Dermis blood vessel endothelial cell (primary cell): ENCODE results near the gene ENG. TPM values are rescaled to one million over a fixed set of nuclear protein-coding genes. Genes with fewer than 3 reads are reported as not detected.

ENCODE experiments used
- DNase-seq: peaks from one replicate; pipeline ENCODE4 v3.0.0; 2010
- total RNA-seq: library from RNA; depleted of rRNA; stranded (reverse); fragments of >200 nt; gene quantifications from 2 replicates; pipeline ENCODE4 v1.2.3, GENCODE V29; 2014

ENG gene
- total RNA-seq, 1 donor from 2014 or later: 84.2 TPM

GRCh38 chr9:127812936-127813675 lies 41.4 kb downstream of the ENG start:
- no peak for DNase-seq

- no peak for DNase-seq
These were observed 42.4 kb downstream of the ENG start for GRCh38 chr9:127812011-127812410.

- no peak for DNase-seq
These were observed 43.9 kb downstream of the ENG start for GRCh38 chr9:127810378-127811187.

- DNase-seq: no peak
These were observed 44.7 kb downstream of the ENG start for GRCh38 chr9:127809540-127810377.

GRCh38 chr9:127809002-127809539 lies 45.4 kb downstream of the ENG start:
- DNase-seq: no peak

- DNase-seq: no peak
These were observed 46.0 kb downstream of the ENG start for GRCh38 chr9:127808347-127809001.

GRCh38 chr9:127806871-127807270 lies 47.6 kb downstream of the ENG start:
- DNase-seq: no peak

GRCh38 chr9:127805620-127806019 lies 48.8 kb downstream of the ENG start:
- DNase-seq: peak; percentile 78

GRCh38 chr9:127803507-127804352 lies 50.7 kb downstream of the ENG start:
- no peak for DNase-seq

- DNase-seq: peak; percentile 89
These were observed 51.6 kb downstream of the ENG start, which contains the start of gene FPGS for GRCh38 chr9:127802576-127803443. Gene FPGS, plus strand, starts transcription at chr9:127802882. Its CDS starts 43 bp downstream, at chr9:127802925.

- no peak for DNase-seq
These were observed 52.4 kb downstream of the ENG start for GRCh38 chr9:127801955-127802575.

GRCh38 chr9:127796852-127797370 lies 57.5 kb downstream of the ENG start:
- DNase-seq: peak; percentile 36

- peak; percentile 38 for DNase-seq
These were observed 58.1 kb downstream of the ENG start for GRCh38 chr9:127796225-127796813.

- DNase-seq: no peak
These were observed 60.3 kb downstream of the ENG start for GRCh38 chr9:127794001-127794791.

GRCh38 chr9:127793093-127793708 lies 61.3 kb downstream of the ENG start:
- peak; percentile 58 for DNase-seq

GRCh38 chr9:127792417-127793031 lies 61.9 kb downstream of the ENG start:
- DNase-seq: no peak

- DNase-seq: no peak
These were observed 63.4 kb downstream of the ENG start for GRCh38 chr9:127791085-127791484.
